Progenitor cell of endocrine pancreas (in vitro differentiated cells): ENCODE data around the gene ANGEL1. TPM values are rescaled to one million over a fixed set of nuclear protein-coding genes. Genes with fewer than 3 reads are reported as not detected.

Experiments
- DNase-seq: peaks from one replicate; pipeline ENCODE4 v3.0.0; 2021; ENCODE audit warnings: low spot score; ENCODE audit not compliant: unreplicated experiment
- H3K27ac Mint-ChIP-seq: 2 replicates; pipeline ENCODE4 v1.8.0; 2021; ENCODE audit warnings: mild to moderate bottlenecking, moderate library complexity, mixed read lengths
- H3K27me3 Mint-ChIP-seq: 2 replicates; pipeline ENCODE4 v1.8.0; 2021; ENCODE audit warnings: mixed read lengths
- H3K36me3 Mint-ChIP-seq: 2 replicates; pipeline ENCODE4 v1.8.0; 2022; ENCODE audit warnings: mixed read lengths; ENCODE audit not compliant: insufficient read depth
- H3K4me1 Mint-ChIP-seq: 2 replicates; pipeline ENCODE4 v1.8.0; 2021; ENCODE audit warnings: low read depth, mixed read lengths
- H3K4me3 Mint-ChIP-seq: 2 replicates; pipeline ENCODE4 v1.8.0; 2021; ENCODE audit warnings: low read depth, mild to moderate bottlenecking, moderate library complexity, mixed read lengths
- H3K9me3 Mint-ChIP-seq: 2 replicates; pipeline ENCODE4 v1.8.0; 2021; ENCODE audit warnings: low read depth, mixed read lengths
- CTCF ChIP-seq: fragments of 200-600 bp; sonication (generic); IDR thresholded peaks from one replicate; pipeline ENCODE4 v1.5.0; 2021; ENCODE audit warnings: antibody characterized with exemption, mild to moderate bottlenecking; ENCODE audit not compliant: unreplicated experiment
- total RNA-seq: library from RNA; stranded (reverse); gene quantifications from 2 replicates; pipeline ENCODE4 v1.2.1, GENCODE V29; 2021

The ANGEL1 gene
- total RNA-seq, 1 donor from 2014 or later: 129 TPM

GRCh38 chr14:76756371-76756750 is 56.3 kb downstream of the ANGEL1 start:
- no peak for TF ChIP-seq CTCF
- peaks cover 1% of the 10 kb centered on the region for H3K4me1 Mint-ChIP-seq
- H3K4me3 Mint-ChIP-seq: no peak overlapping the region
- H3K9me3 Mint-ChIP-seq: no peaks in the 10 kb centered on the region
- H3K27me3 Mint-ChIP-seq: peaks cover 43% of the 10 kb centered on the region
- no peak overlapping the region for H3K27ac Mint-ChIP-seq
- H3K36me3 Mint-ChIP-seq: no peaks in the 10 kb centered on the region
- no peak for DNase-seq

- Mint-ChIP-seq H3K27ac (no peak overlapping the region), H3K36me3 (no peaks in the 10 kb centered on the region), H3K4me1 (no peaks in the 10 kb centered on the region), H3K27me3 (peaks cover 41% of the 10 kb centered on the region), H3K9me3 (no peaks in the 10 kb centered on the region), H3K4me3 (no peak overlapping the region)
- DNase-seq: no peak
- TF ChIP-seq CTCF: no peak
These were observed 56.9 kb downstream of the ANGEL1 start for GRCh38 chr14:76755610-76756370.

- H3K27me3 Mint-ChIP-seq: peaks cover 28% of the 10 kb centered on the region
- no peak for TF ChIP-seq CTCF
- no peak overlapping the region for H3K4me3 Mint-ChIP-seq
- H3K36me3 Mint-ChIP-seq: no peaks in the 10 kb centered on the region
- DNase-seq: no peak
- no peaks in the 10 kb centered on the region for H3K4me1 Mint-ChIP-seq
- no peak overlapping the region for H3K27ac Mint-ChIP-seq
- H3K9me3 Mint-ChIP-seq: no peaks in the 10 kb centered on the region
These were observed 58.1 kb downstream of the ANGEL1 start for GRCh38 chr14:76754586-76754985.

- H3K4me3 Mint-ChIP-seq: no peak overlapping the region
- peaks cover 23% of the 10 kb centered on the region for H3K27me3 Mint-ChIP-seq
- H3K4me1 Mint-ChIP-seq: no peaks in the 10 kb centered on the region
- no peaks in the 10 kb centered on the region for H3K9me3 Mint-ChIP-seq
- no peak for DNase-seq
- no peak overlapping the region for H3K27ac Mint-ChIP-seq
- no peaks in the 10 kb centered on the region for H3K36me3 Mint-ChIP-seq
- no peak for TF ChIP-seq CTCF
These were observed 59.0 kb downstream of the ANGEL1 start for GRCh38 chr14:76753541-76754198.

- no peaks in the 10 kb centered on the region for H3K9me3 Mint-ChIP-seq
- no peaks in the 10 kb centered on the region for H3K4me1 Mint-ChIP-seq
- H3K27me3 Mint-ChIP-seq: peaks cover 15% of the 10 kb centered on the region
- no peak for TF ChIP-seq CTCF
- H3K36me3 Mint-ChIP-seq: no peaks in the 10 kb centered on the region
- H3K4me3 Mint-ChIP-seq: no peak overlapping the region
- no peak overlapping the region for H3K27ac Mint-ChIP-seq
- no peak for DNase-seq
These were observed 59.9 kb downstream of the ANGEL1 start for GRCh38 chr14:76752744-76753143.
